T-cell (primary cell): ENCODE data around the gene NT5C3B. TPM values are rescaled to one million over a fixed set of nuclear protein-coding genes. Genes with fewer than 3 reads are reported as not detected.
A peak's percentile ranks its signal among the peaks of the same experiment; 100 is the strongest.
"Not testable (repeated sequence)": the region's sequence is repeated elsewhere in the genome, so short reads cannot be mapped to it uniquely, and the experiment has no call there.

ENCODE experiments used
- ATAC-seq, 4 experiments: fragments of 200-7000 bp in 3 of 4; fragments of 150-1000 bp in 1 of 4; cut with Tn5 transposase; replicated peaks in 1 of 4; 1 replicate in 3 of 4; 2 replicates in 1 of 4; pipeline ENCODE4 v1.10.0; 2021; ENCODE audit warnings: moderate library complexity in 3 of 4, mild to moderate bottlenecking in 2 of 4, moderate number of reproducible peaks in 1 of 4
- CTCF ChIA-PET, 2 donors: fragments of 300-600 bp; sonication (Branson Sonifier 250); formaldehyde crosslinking; loops; one replicate each; lab custom pipeline; 2022; ENCODE audit warnings: antibody characterized with exemption in 2 of 2; lab: Charles Lee
- POLR2A ChIA-PET, 2 donors: fragments of 300-600 bp; sonication (Branson Sonifier 250); formaldehyde crosslinking; loops; one replicate each; lab custom pipeline; 2022; ENCODE audit warnings: antibody characterized with exemption in 2 of 2; lab: Charles Lee
- DNase-seq, 35 experiments: peaks; one replicate each; pipeline versions ENCODE4 v3.0.0 to v3.0.0-alpha.2; 2013 to 2023
- H3K27ac ChIP-seq: one replicate; pipeline ENCODE4 v1.5.1; 2013; ENCODE audit warnings: low read length
- H3K27me3 ChIP-seq, 2 experiments: replicated peaks in 1 of 2; 1 replicate in 1 of 2; 2 replicates in 1 of 2; pipeline versions ENCODE4 v1.6.1 to v1.7.0; 2013; ENCODE audit warnings: low read length in 1 of 2, mixed read lengths in 1 of 2; ENCODE audit not compliant: control insufficient read depth in 2 of 2, insufficient read depth in 2 of 2; ENCODE audit errors: extremely low read depth in 1 of 2
- H3K36me3 ChIP-seq, 2 donors: 1 replicate in 1 of 2; 2 replicates in 1 of 2; pipeline versions ENCODE4 v1.6.1 to v1.7.0; 2013; ENCODE audit warnings: low read length in 1 of 2; ENCODE audit not compliant: control insufficient read depth in 2 of 2, insufficient read depth in 1 of 2; ENCODE audit errors: extremely low read depth in 1 of 2
- H3K4me1 ChIP-seq, 2 experiments: 1 replicate in 1 of 2; 2 replicates in 1 of 2; pipeline versions ENCODE4 v1.6.1 to v1.7.0; 2013; ENCODE audit warnings: low read length in 2 of 2, mixed read lengths in 1 of 2; ENCODE audit not compliant: insufficient read depth in 2 of 2, control insufficient read depth in 1 of 2; ENCODE audit errors: extremely low read depth in 1 of 2
- H3K4me3 ChIP-seq, 2 donors: 1 replicate in 1 of 2; 2 replicates in 1 of 2; pipeline versions ENCODE4 v1.5.1 to v1.7.0; 2013; ENCODE audit warnings: mild to moderate bottlenecking in 2 of 2, low read length in 1 of 2, moderate library complexity in 1 of 2; ENCODE audit not compliant: control insufficient read depth in 1 of 2; ENCODE audit errors: extremely low read depth in 1 of 2
- H3K9me3 ChIP-seq: 2 replicates; pipeline ENCODE4 v1.7.0; 2013
- H3K27ac Mint-ChIP-seq, 2 donors: one replicate each; pipeline ENCODE4 v1.8.0; 2020 to 2021; ENCODE audit warnings: mild to moderate bottlenecking in 2 of 2, mixed read lengths in 2 of 2
- H3K27me3 Mint-ChIP-seq, 2 donors: one replicate each; pipeline ENCODE4 v1.8.0; 2021 to 2022; ENCODE audit warnings: mixed read lengths in 2 of 2
- H3K36me3 Mint-ChIP-seq: one replicate; pipeline ENCODE4 v1.8.0; 2021; ENCODE audit warnings: mixed read lengths
- H3K4me1 Mint-ChIP-seq, 3 donors: one replicate each; pipeline ENCODE4 v1.8.0; 2020 to 2022; ENCODE audit warnings: mixed read lengths in 3 of 3, mild to moderate bottlenecking in 1 of 3
- H3K4me3 Mint-ChIP-seq, 3 donors: one replicate each; pipeline ENCODE4 v1.8.0; 2020 to 2022; ENCODE audit warnings: mild to moderate bottlenecking in 3 of 3, mixed read lengths in 3 of 3, moderate library complexity in 3 of 3
- H3K9me3 Mint-ChIP-seq, 3 donors: one replicate each; pipeline ENCODE4 v1.8.0; 2020 to 2022; ENCODE audit warnings: mixed read lengths in 3 of 3
- WGBS: methylation state at CpG from one replicate; pipeline ENCODE4 v1.1.5; 2013; ENCODE audit warnings: missing lambda C conversion rate; ENCODE audit not compliant: insufficient coverage; 5-methylcytosine and 5-hydroxymethylcytosine counted together
- total RNA-seq, 35 experiments: library from RNA in 6 of 35; stranded (reverse) in 6 of 35; fragments of 120-200 nt in 1 of 35; gene quantifications; one replicate each; pipeline versions ENCODE4 v1.2.1 to v1.2.4 and lab custom pipeline; 2013 to 2026

Gene NT5C3B
- total RNA-seq (10 to 100 TPM; 25.4 to 43.0 (median 33.4) TPM), total RNA-seq (lab: John Stamatoyannopoulos, UW) (14.1 to 46.5 (median 22.4) reads per million in 29 experiments)
- 19.6 TPM for total RNA-seq (2013)

GRCh38 chr17:41835800-41836549 is at the start of gene NT5C3B:
Gene NT5C3B, minus strand, starts transcription at chr17:41836232. Its CDS starts 39 bp downstream, at chr17:41836193.
- under 1% methylated on average over 42 of the region's 72 CpGs for WGBS
- peaks cover 3 to 16% of the 10 kb centered on the region in 2 experiments for H3K4me1 ChIP-seq
- no peaks in the 10 kb centered on the region for H3K9me3 ChIP-seq
- peak within 1 kb of the TSS; percentile 75 to 84 (median 81) for H3K4me3 Mint-ChIP-seq
- ChIA-PET POLR2A (no interaction called here), CTCF (no interaction called here)
- H3K9me3 Mint-ChIP-seq = no peaks in the 10 kb centered on the region
- H3K27ac Mint-ChIP-seq = peak within 1 kb of the TSS in 1 of 2 donors; percentile 82
- H3K27me3 ChIP-seq = no peaks in the 10 kb centered on the region
- H3K27me3 Mint-ChIP-seq = peaks cover 0 to 3% of the 10 kb centered on the region in 2 donors
- DNase-seq (peak in 33 of 35 experiments; percentile 7 to 69 (median 35)), ATAC-seq (peak; percentile 88 to 92 (median 90))
- peaks cover 3 to 10% of the 10 kb centered on the region in 2 donors for H3K36me3 ChIP-seq
- no peak within 1 kb of the TSS for H3K27ac ChIP-seq
- peak within 1 kb of the TSS; percentile 64 to 68 for H3K4me3 ChIP-seq
- peaks cover 11 to 21% (median 21%) of the 10 kb centered on the region in 3 donors for H3K4me1 Mint-ChIP-seq
- H3K36me3 Mint-ChIP-seq = peaks cover 10% of the 10 kb centered on the region

- ChIA-PET CTCF (no interaction called here), POLR2A (no interaction called here)
- no peak overlapping the region for H3K4me3 Mint-ChIP-seq
- Histone ChIP-seq H3K4me3 (no peak overlapping the region), H3K4me1 (no peaks in the 10 kb centered on the region), H3K27me3 (no peaks in the 10 kb centered on the region), H3K27ac (no peak overlapping the region), H3K9me3 (no peaks in the 10 kb centered on the region), H3K36me3 (peaks cover 16 to 79% of the 10 kb centered on the region in 2 donors)
- H3K36me3 Mint-ChIP-seq = peaks cover 49% of the 10 kb centered on the region
- no peak for ATAC-seq
- no peak overlapping the region for H3K27ac Mint-ChIP-seq
- peak in 1 of 35 experiments; percentile 26 for DNase-seq
- no peaks in the 10 kb centered on the region for H3K27me3 Mint-ChIP-seq
- no peaks in the 10 kb centered on the region for H3K4me1 Mint-ChIP-seq
- no peaks in the 10 kb centered on the region for H3K9me3 Mint-ChIP-seq
- 94% methylated on average over 5 of the region's 6 CpGs for WGBS
Observed at GRCh38 chr17:41885733-41886132, 49.7 kb upstream of the NT5C3B start.

- Mint-ChIP-seq H3K36me3 (peaks cover 53% of the 10 kb centered on the region), H3K9me3 (no peaks in the 10 kb centered on the region), H3K4me1 (no peaks in the 10 kb centered on the region), H3K27me3 (no peaks in the 10 kb centered on the region), H3K4me3 (no peak overlapping the region), H3K27ac (peak overlapping the region in 1 of 2 donors; percentile 28)
- CTCF ChIA-PET = no interaction called here
- H3K9me3 ChIP-seq = no peaks in the 10 kb centered on the region
- 96% methylated on average over 4 of the region's 6 CpGs for WGBS
- peaks cover 27 to 82% of the 10 kb centered on the region in 2 donors for H3K36me3 ChIP-seq
- no peak for DNase-seq
- ATAC-seq = no peak
- no peaks in the 10 kb centered on the region for H3K27me3 ChIP-seq
- H3K4me3 ChIP-seq = no peak overlapping the region
- no peaks in the 10 kb centered on the region for H3K4me1 ChIP-seq
- H3K27ac ChIP-seq = no peak overlapping the region
- POLR2A ChIA-PET = interaction anchor here in 1 of 2 donors (0.6 kb wide), 1 partner anchor 1771 kb away, joined by 8 read pairs; no protein-coding TSS in a partner anchor
Observed at GRCh38 chr17:41882756-41883155, 46.7 kb upstream of the NT5C3B start.

GRCh38 chr17:41880130-41880529 is 44.1 kb upstream of the NT5C3B start:
- CTCF ChIA-PET = no interaction called here

GRCh38 chr17:41874293-41874670 is 38.2 kb upstream of the NT5C3B start:
- H3K4me3 Mint-ChIP-seq, H3K27ac Mint-ChIP-seq, H3K4me3 ChIP-seq, H3K27me3 ChIP-seq, H3K27me3 Mint-ChIP-seq, H3K4me1 ChIP-seq, H3K27ac ChIP-seq, POLR2A ChIA-PET, H3K9me3 Mint-ChIP-seq, H3K4me1 Mint-ChIP-seq, ATAC-seq, H3K9me3 ChIP-seq, DNase-seq: not testable (repeated sequence)
- H3K36me3 Mint-ChIP-seq = peaks cover 39% of the 10 kb centered on the region
- 100% methylated on average over 3 of the region's 9 CpGs for WGBS
- CTCF ChIA-PET = interaction anchor here in 1 of 2 donors (0.6 kb wide), 1 partner anchor 20 kb away, joined by 3 read pairs; no protein-coding TSS in a partner anchor
- H3K36me3 ChIP-seq = peaks cover 46 to 69% of the 10 kb centered on the region in 2 donors

More at GRCh38 chr17:41880130-41880529, 44.1 kb upstream of the NT5C3B start:
- Mint-ChIP-seq H3K9me3 (no peaks in the 10 kb centered on the region), H3K36me3 (peaks cover 41% of the 10 kb centered on the region), H3K4me3 (no peak overlapping the region), H3K27me3 (no peaks in the 10 kb centered on the region), H3K4me1 (no peaks in the 10 kb centered on the region), H3K27ac (no peak overlapping the region)
- Histone ChIP-seq H3K36me3 (peaks cover 22 to 66% of the 10 kb centered on the region in 2 donors), H3K4me3 (no peak overlapping the region), H3K27ac (no peak overlapping the region), H3K9me3 (no peaks in the 10 kb centered on the region), H3K27me3 (no peaks in the 10 kb centered on the region), H3K4me1 (no peaks in the 10 kb centered on the region)
- DNase-seq = no peak
- no peak for ATAC-seq
- WGBS = no CpG with 5 or more reads among the region's 4 CpGs
- POLR2A ChIA-PET = no interaction called here

- POLR2A ChIA-PET = no interaction called here
- no peaks in the 10 kb centered on the region for H3K9me3 ChIP-seq
- WGBS = 98% methylated on average over 5 of the region's 10 CpGs
- no peak overlapping the region for H3K4me3 ChIP-seq
- DNase-seq (no peak), ATAC-seq (no peak)
- no peaks in the 10 kb centered on the region for H3K27me3 ChIP-seq
- Mint-ChIP-seq H3K27ac (no peak overlapping the region), H3K27me3 (no peaks in the 10 kb centered on the region), H3K4me3 (no peak overlapping the region), H3K9me3 (no peaks in the 10 kb centered on the region), H3K36me3 (peaks cover 40% of the 10 kb centered on the region), H3K4me1 (peaks cover 2 to 8% (median 3%) of the 10 kb centered on the region in 3 donors)
- CTCF ChIA-PET = interaction anchor here in 1 of 2 donors (0.6 kb wide), 1 partner anchor 21 kb away, joined by 3 read pairs; no protein-coding TSS in a partner anchor
- H3K36me3 ChIP-seq = peaks cover 44 to 65% of the 10 kb centered on the region in 2 donors
- H3K4me1 ChIP-seq = no peaks in the 10 kb centered on the region
- no peak overlapping the region for H3K27ac ChIP-seq
Observed at GRCh38 chr17:41873559-41874292, 37.7 kb upstream of the NT5C3B start.
